WERI-Rb-1 (cell line): ENCODE measurements around the gene TIMM23.

Experiments used
- DNase-seq: peaks from one replicate; pipeline ENCODE4 v3.0.0-alpha.2; 2020
- H3K27ac ChIP-seq: fragments of 250-450 bp; sonication (Bioruptor Pico); 2 replicates; pipeline ENCODE4 v1.5.1; 2020; ENCODE audit warnings: mild to moderate bottlenecking, moderate library complexity
- H3K27me3 ChIP-seq: fragments of 250-450 bp; sonication (Bioruptor Pico); 2 replicates; pipeline ENCODE4 v1.5.1; 2021; ENCODE audit warnings: mild to moderate bottlenecking, low read depth, moderate library complexity; ENCODE audit not compliant: insufficient read depth, severe bottlenecking
- H3K36me3 ChIP-seq: fragments of 250-450 bp; sonication (Bioruptor Pico); 2 replicates; pipeline ENCODE4 v1.5.1; 2020; ENCODE audit warnings: mild to moderate bottlenecking, moderate library complexity
- H3K4me3 ChIP-seq: 2 replicates; pipeline ENCODE4 v1.5.1; 2011; ENCODE audit warnings: low read depth, mild to moderate bottlenecking, control low read depth, low read length
- H3K9me3 ChIP-seq: fragments of 250-450 bp; sonication (Bioruptor Pico); 2 replicates; pipeline ENCODE4 v1.5.1; 2021; ENCODE audit warnings: mild to moderate bottlenecking, moderate library complexity; ENCODE audit not compliant: severe bottlenecking
- TF ChIP-seq, protein P1 (sequence below): IDR thresholded peaks from 2 replicates; pipeline ENCODE4 v1.5.1; 2011; ENCODE audit warnings: low read depth, mild to moderate bottlenecking, control low read depth, inconsistent platforms, low read length

TIMM23 gene

GRCh38 chr10:46029461-46030030, 57.3 kb downstream of the TIMM23 start:
- Histone ChIP-seq H3K27ac (peak overlapping the region; percentile 86), H3K4me3 (peak overlapping the region; percentile 83), H3K27me3 (no peaks in the 10 kb centered on the region), H3K36me3 (no peaks in the 10 kb centered on the region; the same call in 1 of the 2 replicates), H3K9me3 (no peaks in the 10 kb centered on the region)
- TF ChIP-seq, protein P1, sequence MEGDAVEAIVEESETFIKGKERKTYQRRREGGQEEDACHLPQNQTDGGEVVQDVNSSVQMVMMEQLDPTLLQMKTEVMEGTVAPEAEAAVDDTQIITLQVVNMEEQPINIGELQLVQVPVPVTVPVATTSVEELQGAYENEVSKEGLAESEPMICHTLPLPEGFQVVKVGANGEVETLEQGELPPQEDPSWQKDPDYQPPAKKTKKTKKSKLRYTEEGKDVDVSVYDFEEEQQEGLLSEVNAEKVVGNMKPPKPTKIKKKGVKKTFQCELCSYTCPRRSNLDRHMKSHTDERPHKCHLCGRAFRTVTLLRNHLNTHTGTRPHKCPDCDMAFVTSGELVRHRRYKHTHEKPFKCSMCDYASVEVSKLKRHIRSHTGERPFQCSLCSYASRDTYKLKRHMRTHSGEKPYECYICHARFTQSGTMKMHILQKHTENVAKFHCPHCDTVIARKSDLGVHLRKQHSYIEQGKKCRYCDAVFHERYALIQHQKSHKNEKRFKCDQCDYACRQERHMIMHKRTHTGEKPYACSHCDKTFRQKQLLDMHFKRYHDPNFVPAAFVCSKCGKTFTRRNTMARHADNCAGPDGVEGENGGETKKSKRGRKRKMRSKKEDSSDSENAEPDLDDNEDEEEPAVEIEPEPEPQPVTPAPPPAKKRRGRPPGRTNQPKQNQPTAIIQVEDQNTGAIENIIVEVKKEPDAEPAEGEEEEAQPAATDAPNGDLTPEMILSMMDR, result no peak
- no peak for DNase-seq

DNA sequence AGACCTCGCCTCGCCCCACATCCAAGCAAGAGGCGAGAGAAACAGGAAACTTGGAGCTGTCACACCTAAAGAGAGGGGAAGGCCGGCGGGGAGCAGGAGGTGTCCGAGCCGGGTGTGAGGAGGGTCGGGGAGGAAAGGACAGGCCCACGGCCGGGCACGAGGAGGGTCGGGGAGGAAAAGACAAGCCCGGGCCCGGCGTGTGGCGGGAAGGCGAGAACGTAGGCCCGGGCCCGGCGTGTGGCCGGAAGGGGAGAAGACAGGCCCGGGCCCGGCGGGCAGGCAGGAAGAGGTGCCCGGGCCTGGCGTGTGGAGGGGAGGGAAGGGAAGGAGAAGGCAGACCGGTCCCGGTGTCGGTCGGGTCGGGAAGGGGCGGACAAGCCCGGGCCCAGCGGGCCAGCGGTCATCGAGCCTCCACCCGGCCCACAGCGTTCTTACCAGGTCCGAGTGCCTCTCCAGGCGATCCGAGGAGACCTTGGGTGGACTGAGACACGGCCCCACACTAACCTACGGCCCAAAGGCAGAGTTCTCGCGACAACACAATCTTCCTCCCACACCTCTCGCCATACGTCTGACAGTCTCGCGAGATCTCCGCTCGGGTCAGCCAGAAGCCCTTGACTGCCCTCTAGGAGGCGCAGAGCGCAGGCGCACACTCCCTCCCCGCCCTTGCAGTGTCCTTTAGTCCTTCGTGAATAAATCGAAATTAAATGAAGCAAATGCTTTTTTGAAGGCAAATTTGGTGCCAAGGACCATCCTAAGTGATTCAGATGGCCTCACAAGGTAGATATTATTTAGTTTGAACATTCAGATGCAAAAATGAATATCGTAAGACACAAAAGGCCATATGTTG, 58.0 kb downstream of the TIMM23 start, which contains the start of gene NCOA4:
Gene NCOA4 (minus strand): TSS at position 533 of the 847 bp plus-strand sequence. CDS start 13,943 bp downstream, outside the sequence.
- peak; percentile 98 for DNase-seq
- Histone ChIP-seq H3K4me3 (peak within 1 kb of the TSS; percentile 83), H3K36me3 (no peaks in the 10 kb centered on the region; the same call in 1 of the 2 replicates), H3K27ac (peak within 1 kb of the TSS; percentile 86), H3K27me3 (no peaks in the 10 kb centered on the region), H3K9me3 (no peaks in the 10 kb centered on the region)
- TF ChIP-seq, protein P1, result peak; percentile 79

DNA sequence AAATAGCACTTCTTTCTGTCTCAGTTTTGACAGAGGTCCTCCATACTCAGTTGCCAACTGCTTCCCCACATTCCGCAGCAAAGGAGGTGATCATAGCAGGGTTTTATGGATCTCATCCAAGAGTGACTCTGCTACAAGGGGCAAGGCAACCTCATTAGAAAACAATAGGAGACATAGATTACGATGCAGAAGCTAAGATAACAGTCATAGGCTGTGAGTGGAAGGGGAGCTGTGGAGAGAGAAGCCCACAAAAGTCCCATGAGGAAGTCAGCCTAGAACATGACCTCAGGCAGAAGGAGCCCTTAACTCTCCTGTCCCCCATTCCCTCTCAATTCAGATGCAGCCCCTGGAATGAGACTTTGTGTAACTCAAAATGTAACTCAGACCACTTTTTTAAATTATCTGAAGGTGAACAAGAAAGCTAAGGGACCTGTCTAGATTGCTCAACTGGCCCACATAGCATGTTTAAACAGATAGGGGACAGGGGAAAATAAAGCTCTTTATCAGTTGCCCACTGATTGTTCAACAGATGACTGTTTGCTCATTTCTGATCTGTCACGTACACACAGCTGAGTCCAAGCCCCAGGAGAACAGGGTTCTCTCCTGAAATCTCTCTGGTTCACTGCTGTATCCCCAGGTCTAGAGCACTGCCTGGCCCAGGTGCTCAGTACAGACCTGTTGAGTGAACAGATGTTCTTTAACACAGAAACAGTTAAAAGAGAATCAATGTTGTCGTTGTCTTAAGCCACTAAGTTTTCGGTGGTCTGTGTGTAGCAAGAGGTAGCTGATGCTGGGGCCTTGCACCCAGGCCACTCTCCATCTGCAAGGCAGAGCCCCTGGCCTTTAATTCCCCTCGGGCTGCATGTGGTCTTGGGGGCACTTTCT, 59.6 kb downstream of the TIMM23 start:
- Histone ChIP-seq H3K4me3 (no peak overlapping the region), H3K27me3 (no peaks in the 10 kb centered on the region), H3K9me3 (no peaks in the 10 kb centered on the region), H3K27ac (no peak overlapping the region), H3K36me3 (no peaks in the 10 kb centered on the region; the same call in 1 of the 2 replicates)
- TF ChIP-seq, protein P1, result no peak
- DNase-seq, result no peak

DNA sequence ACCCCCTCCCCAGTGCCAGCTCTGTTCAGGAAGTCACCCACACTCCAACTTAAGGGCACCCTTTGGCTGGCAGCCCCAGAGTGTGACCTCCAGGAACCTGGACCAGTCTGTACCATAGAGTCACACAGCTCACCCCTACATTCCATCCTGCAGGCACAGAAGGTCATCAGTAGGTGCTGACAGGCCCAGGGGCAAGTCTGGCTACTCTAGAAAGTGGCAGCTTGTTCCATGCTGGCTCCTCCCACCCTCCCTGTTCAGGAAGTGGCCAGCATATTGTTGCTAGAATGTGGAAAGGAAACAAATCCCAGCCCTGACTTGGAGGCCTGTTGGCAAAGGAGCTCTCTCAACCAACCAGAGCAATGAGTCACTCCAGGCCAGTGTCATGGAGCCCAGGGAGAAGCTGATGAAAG, 61.3 kb downstream of the TIMM23 start:
- TF ChIP-seq, protein P1, result no peak
- no peaks in the 10 kb centered on the region for H3K36me3 ChIP-seq
- no peak overlapping the region for H3K4me3 ChIP-seq
- peak; percentile 15 for DNase-seq
- H3K27me3 ChIP-seq, result no peaks in the 10 kb centered on the region
- no peaks in the 10 kb centered on the region for H3K9me3 ChIP-seq
- H3K27ac ChIP-seq, result no peak overlapping the region

DNA sequence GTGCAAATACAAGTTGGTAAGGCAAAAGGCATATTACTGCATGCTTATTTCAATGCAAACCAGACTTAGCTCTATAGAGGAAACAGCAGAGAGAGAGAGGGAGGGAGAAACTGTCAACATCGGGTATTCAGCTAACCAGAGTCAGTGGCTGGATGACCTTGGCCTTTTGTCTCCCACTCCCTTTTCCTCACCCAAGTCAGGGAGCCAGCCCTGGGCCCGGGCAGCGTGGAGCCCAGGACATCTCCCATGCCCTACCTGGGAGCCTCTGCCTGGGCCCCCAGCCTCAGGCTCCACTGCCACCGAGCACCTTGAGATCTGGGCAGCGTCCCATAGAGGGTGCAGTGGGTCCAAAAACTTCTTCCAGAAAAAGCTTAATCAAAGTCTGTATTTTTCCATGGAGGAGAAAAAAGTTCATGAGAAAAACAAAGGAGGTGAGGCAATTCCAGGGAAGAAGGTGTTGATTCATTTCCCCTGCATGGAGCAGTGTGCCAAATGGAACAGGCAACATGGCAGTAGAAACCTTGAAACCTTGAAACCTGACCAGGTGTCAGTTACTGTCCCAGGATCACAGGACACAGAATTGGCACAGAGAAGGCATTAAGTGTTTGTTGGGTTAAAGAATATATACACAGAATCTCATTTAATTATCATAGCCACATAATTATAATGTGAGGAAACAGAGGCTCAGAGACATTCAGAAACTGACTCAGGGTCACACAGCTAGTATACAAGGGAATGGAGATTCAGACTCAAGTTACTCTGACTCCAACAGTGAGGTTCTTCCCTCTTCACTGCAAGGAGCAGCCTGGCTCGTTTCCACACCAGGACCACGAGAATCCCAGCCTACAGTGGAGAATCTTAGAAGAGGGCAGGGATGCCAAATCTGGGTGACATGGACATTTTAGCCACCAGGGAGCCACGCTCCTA, 63.9 kb downstream of the TIMM23 start:
- Histone ChIP-seq H3K9me3 (no peaks in the 10 kb centered on the region), H3K36me3 (no peaks in the 10 kb centered on the region), H3K4me3 (no peak overlapping the region), H3K27me3 (no peaks in the 10 kb centered on the region), H3K27ac (no peak overlapping the region)
- TF ChIP-seq, protein P1, result no peak
- no peak for DNase-seq
